ENCODE measurements around the gene ZNF511.

GRCh38 chr10:133351408-133352318 is 42.9 kb downstream of the ZNF511 start:
- TF ChIP-seq POLR2A (IDR thresholded peaks at IDR 0.05) (no peak), CTCF (IDR thresholded peaks at IDR 0.05) (no peak)
